ENCODE results near the gene ORAI3.

GRCh38 chr16:30901201-30902028 lies 47.5 kb upstream of the ORAI3 start:
- no peak for TF ChIP-seq CTCF (IDR thresholded peaks at IDR 0.05)
- TF ChIP-seq REST (IDR thresholded peaks at IDR 0.05; ENCODE audit: insufficient read depth in 1 of 2, low read depth in 2 of 2, low read length in 1 of 2), result no peak
- no peak for TF ChIP-seq POLR2AphosphoS5 (IDR thresholded peaks at IDR 0.05; ENCODE audit: low read depth, low read length)
- TF ChIP-seq TCF7L2 (IDR thresholded peaks at IDR 0.05; ENCODE audit: low read depth, low read length), result no peak

All from Panc1 (cell line).